Measurements from ENCODE around the gene METTL6. TPM values are rescaled to one million over a fixed set of nuclear protein-coding genes. Genes with fewer than 3 reads are reported as not detected.
"Not testable (repeated sequence)": the region's sequence is repeated elsewhere in the genome, so short reads cannot be mapped to it uniquely, and the experiment has no call there.

Gene METTL6
- polyA plus RNA-seq, 2 donors = 5.6 to 8.9 TPM

DNA sequence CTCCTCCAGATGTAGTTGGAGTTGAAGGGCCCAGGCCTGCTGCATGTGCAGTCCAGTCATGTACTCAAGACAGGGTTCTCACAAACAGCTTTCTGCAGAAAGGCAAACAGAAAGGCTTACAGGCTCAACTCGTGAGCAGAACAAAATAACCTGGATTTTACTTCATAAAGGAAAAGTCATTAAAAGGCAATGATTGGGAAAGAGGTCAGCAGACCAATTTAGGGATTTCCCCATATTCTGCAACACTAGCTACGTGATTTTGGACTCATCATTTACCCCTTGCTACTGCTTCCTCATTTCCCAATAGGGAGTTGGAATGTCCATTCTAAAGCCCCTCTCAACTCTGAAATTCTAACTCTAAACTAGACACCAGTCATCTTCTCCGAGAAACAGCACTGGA is 18.1 kb downstream of the METTL6 start:
- Histone ChIP-seq H3K4me3 (ENCODE audit: low read depth in 1 of 2, low read length in 2 of 2) (no peak overlapping the region), H3K4me1 (ENCODE audit: control insufficient read depth in 2 of 2, insufficient read depth in 2 of 2, low read length in 1 of 2) (no peaks in the 10 kb centered on the region), H3K27ac (ENCODE audit: low read depth in 2 of 2, low read length in 1 of 2) (no peak overlapping the region), H3K36me3 (ENCODE audit: control insufficient read depth in 2 of 2, insufficient read depth in 2 of 2, low read length in 1 of 2) (peaks cover 0 to 6% of the 10 kb centered on the region in 2 donors), H3K9me3 (ENCODE audit: control insufficient read depth in 2 of 2, insufficient read depth in 1 of 2, low read depth in 1 of 2, low read length in 1 of 2) (no peaks in the 10 kb centered on the region), H3K27me3 (ENCODE audit: control insufficient read depth in 1 of 2, insufficient read depth in 2 of 2, low read length in 2 of 2) (no peaks in the 10 kb centered on the region)
- 63 to 72% methylated on average over 3 of the region's 3 CpGs for WGBS, 2 donors

DNA sequence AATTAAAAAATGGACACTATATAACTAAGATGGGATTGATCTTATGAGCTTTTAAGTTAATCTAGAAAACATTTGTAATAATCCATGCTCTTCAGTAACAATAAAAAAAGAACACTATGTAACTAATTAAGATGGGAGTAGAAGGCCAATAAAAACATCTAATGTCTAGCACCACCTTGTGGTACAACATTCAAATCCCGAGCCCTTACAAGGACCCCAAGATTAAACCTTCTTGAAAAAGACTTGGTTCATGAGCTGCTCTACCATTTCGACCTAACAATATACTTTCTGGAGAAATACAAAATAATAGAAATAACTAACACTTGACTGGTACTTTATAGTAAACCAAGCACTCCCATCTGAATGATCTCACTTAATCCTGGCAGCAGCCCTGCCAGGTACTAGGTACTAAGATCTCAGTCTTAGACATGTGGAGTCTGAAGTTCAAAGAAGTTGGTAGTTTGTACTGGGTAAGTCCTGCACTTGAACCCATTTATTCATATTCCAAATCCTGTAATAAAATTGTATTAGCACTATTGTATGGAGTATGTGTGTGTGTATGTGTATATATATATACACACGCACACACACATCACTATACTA is 21.8 kb downstream of the METTL6 start:
- Histone ChIP-seq H3K4me3 (ENCODE audit: low read depth in 1 of 2, low read length in 2 of 2) (no peak overlapping the region), H3K36me3 (ENCODE audit: control insufficient read depth in 2 of 2, insufficient read depth in 2 of 2, low read length in 1 of 2) (no peaks in the 10 kb centered on the region), H3K9me3 (ENCODE audit: control insufficient read depth in 2 of 2, insufficient read depth in 1 of 2, low read depth in 1 of 2, low read length in 1 of 2) (no peaks in the 10 kb centered on the region), H3K4me1 (ENCODE audit: control insufficient read depth in 2 of 2, insufficient read depth in 2 of 2, low read length in 1 of 2) (no peaks in the 10 kb centered on the region), H3K27ac (ENCODE audit: low read depth in 2 of 2, low read length in 1 of 2) (no peak overlapping the region), H3K27me3 (ENCODE audit: control insufficient read depth in 1 of 2, insufficient read depth in 2 of 2, low read length in 2 of 2) (no peaks in the 10 kb centered on the region)
- WGBS, 2 donors = 35 to 39% methylated on average over 3 of the region's 3 CpGs

DNA sequence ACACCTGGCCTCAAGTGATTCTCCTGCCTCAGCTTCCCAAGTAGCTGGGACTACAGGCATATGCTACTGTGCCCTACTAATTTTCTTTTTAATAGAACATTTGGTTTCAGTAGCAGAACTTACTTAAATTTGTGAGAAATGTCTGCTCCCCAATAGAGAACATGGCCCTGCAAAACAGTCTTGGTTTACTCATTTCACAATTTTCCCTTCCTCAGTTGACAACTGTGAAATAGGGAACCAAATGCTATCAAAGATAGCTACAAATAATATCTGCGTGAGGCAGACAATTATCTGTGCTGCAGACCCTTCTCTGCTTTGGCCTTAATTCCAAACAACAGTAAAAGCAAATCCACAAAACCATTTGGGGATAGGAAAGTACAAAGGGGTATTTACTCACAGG is 22.6 kb downstream of the METTL6 start:
- Histone ChIP-seq H3K36me3 (ENCODE audit: control insufficient read depth in 2 of 2, insufficient read depth in 2 of 2, low read length in 1 of 2) (no peaks in the 10 kb centered on the region), H3K9me3 (ENCODE audit: control insufficient read depth in 2 of 2, insufficient read depth in 1 of 2, low read depth in 1 of 2, low read length in 1 of 2) (no peaks in the 10 kb centered on the region), H3K27ac (ENCODE audit: low read depth in 2 of 2, low read length in 1 of 2) (no peak overlapping the region), H3K4me3 (ENCODE audit: low read depth in 1 of 2, low read length in 2 of 2) (no peak overlapping the region), H3K4me1 (ENCODE audit: control insufficient read depth in 2 of 2, insufficient read depth in 2 of 2, low read length in 1 of 2) (no peaks in the 10 kb centered on the region), H3K27me3 (ENCODE audit: control insufficient read depth in 1 of 2, insufficient read depth in 2 of 2, low read length in 2 of 2) (no peaks in the 10 kb centered on the region)
- 86 to 90% methylated on average over 1 of the region's 1 CpG for WGBS, 2 donors

DNA sequence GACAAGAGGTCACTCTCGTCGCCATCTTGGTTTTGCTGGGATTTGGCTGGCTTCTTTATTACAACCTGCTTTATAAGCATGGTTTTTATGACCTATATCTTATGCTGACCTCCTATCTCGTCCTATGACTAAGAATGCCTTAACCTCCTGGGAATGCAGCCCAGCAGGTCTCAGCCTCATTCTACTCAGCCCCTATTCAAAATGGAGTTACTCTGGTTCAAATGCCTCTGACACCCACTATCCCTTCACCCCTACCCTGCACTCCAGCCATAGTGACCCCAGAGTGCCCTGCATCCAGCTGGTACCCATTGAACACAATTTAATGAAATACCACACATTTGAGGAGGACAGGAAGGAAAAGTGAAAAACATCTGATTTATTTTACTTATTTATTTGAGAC is 23.4 kb downstream of the METTL6 start:
- Histone ChIP-seq H3K27ac (ENCODE audit: low read depth in 2 of 2, low read length in 1 of 2) (no peak overlapping the region), H3K27me3 (ENCODE audit: control insufficient read depth in 1 of 2, insufficient read depth in 2 of 2, low read length in 2 of 2) (no peaks in the 10 kb centered on the region), H3K9me3 (ENCODE audit: control insufficient read depth in 2 of 2, insufficient read depth in 1 of 2, low read depth in 1 of 2, low read length in 1 of 2) (no peaks in the 10 kb centered on the region), H3K4me1 (ENCODE audit: control insufficient read depth in 2 of 2, insufficient read depth in 2 of 2, low read length in 1 of 2) (no peaks in the 10 kb centered on the region), H3K36me3 (ENCODE audit: control insufficient read depth in 2 of 2, insufficient read depth in 2 of 2, low read length in 1 of 2) (no peaks in the 10 kb centered on the region), H3K4me3 (ENCODE audit: low read depth in 1 of 2, low read length in 2 of 2) (no peak overlapping the region)
- WGBS, 2 donors = 83 to 89% methylated on average over 3 of the region's 3 CpGs

DNA sequence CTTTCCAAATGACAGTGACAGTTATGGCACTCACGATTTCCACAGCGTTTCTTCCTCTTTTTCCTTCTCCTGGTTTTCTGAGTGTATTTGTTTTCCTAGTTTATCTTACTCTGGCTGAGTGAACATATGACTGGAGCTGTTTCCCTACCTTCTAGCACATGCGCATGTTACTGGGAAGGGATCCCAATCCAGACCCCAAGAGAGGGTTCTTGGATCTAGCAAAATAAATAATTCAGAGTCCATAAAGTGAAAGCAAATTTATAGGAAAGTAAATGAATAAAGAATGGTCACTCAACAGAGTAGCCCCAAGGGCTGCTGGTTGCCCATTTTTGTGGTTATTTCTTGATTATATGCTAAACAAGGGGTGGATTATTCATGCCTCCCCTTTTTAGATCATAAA is 23.8 kb downstream of the METTL6 start:
- Histone ChIP-seq H3K36me3 (ENCODE audit: control insufficient read depth in 2 of 2, insufficient read depth in 2 of 2, low read length in 1 of 2) (no peaks in the 10 kb centered on the region), H3K27ac (ENCODE audit: low read depth in 2 of 2, low read length in 1 of 2) (no peak overlapping the region), H3K9me3 (ENCODE audit: control insufficient read depth in 2 of 2, insufficient read depth in 1 of 2, low read depth in 1 of 2, low read length in 1 of 2) (no peaks in the 10 kb centered on the region), H3K27me3 (ENCODE audit: control insufficient read depth in 1 of 2, insufficient read depth in 2 of 2, low read length in 2 of 2) (no peaks in the 10 kb centered on the region), H3K4me3 (ENCODE audit: low read depth in 1 of 2, low read length in 2 of 2) (no peak overlapping the region), H3K4me1 (ENCODE audit: control insufficient read depth in 2 of 2, insufficient read depth in 2 of 2, low read length in 1 of 2) (no peaks in the 10 kb centered on the region)
- 69 to 78% methylated on average over 3 of the region's 3 CpGs for WGBS, 2 donors

DNA sequence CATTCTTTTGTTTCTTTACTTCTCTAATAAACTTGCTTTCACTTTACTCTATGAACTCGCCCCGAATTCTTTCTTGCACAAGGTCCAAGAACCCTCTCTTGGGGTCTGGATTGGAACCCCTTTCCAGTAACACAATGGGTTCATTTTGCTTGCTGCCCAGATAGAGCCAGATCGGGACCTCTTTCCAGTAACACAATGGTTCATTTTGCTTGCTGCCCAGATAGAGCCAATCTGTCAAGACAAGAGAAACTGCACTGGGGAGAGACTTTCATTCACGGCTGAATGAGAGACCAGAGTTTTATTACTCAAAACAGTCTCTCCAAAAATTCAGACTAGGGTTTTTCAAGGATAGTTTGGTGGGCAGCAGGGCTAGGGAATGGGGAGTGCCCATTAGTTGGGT is 25.4 kb downstream of the METTL6 start:
- Histone ChIP-seq H3K27ac (ENCODE audit: low read depth in 2 of 2, low read length in 1 of 2) (no peak overlapping the region), H3K9me3 (ENCODE audit: control insufficient read depth in 2 of 2, insufficient read depth in 1 of 2, low read depth in 1 of 2, low read length in 1 of 2) (peaks cover 0 to 3% of the 10 kb centered on the region in 2 donors), H3K36me3 (ENCODE audit: control insufficient read depth in 2 of 2, insufficient read depth in 2 of 2, low read length in 1 of 2) (no peaks in the 10 kb centered on the region), H3K4me1 (ENCODE audit: control insufficient read depth in 2 of 2, insufficient read depth in 2 of 2, low read length in 1 of 2) (no peaks in the 10 kb centered on the region), H3K4me3 (ENCODE audit: low read depth in 1 of 2, low read length in 2 of 2) (no peak overlapping the region), H3K27me3 (ENCODE audit: control insufficient read depth in 1 of 2, insufficient read depth in 2 of 2, low read length in 2 of 2) (no peaks in the 10 kb centered on the region)
- WGBS, 2 donors = 85 to 87% methylated on average over 4 of the region's 4 CpGs

DNA sequence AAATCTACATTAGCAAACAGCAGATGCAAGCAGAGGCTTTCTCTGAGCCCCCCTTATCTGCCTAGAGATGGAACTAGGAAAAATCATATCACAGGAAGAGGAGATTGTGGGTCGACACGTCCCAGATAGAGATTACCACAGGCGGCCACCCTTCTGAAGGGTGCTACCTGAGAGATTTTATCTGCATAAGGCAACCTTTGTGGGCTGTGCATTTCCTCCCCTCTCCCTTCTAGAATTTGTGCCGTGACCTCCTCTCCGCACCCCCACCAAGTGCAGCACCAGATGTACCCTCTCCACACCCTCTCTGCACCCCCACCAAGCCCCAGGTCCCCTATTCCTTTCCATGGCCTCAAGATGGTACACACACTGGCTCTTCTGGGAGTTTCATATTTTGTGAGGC is 27.4 kb downstream of the METTL6 start:
- H3K9me3 ChIP-seq (ENCODE audit: control insufficient read depth in 2 of 2, insufficient read depth in 1 of 2, low read depth in 1 of 2, low read length in 1 of 2) = peaks cover 0 to 3% of the 10 kb centered on the region in 2 donors
- 69 to 77% methylated on average over 5 of the region's 5 CpGs for WGBS, 2 donors
- no peaks in the 10 kb centered on the region for H3K27me3 ChIP-seq (ENCODE audit: control insufficient read depth in 1 of 2, insufficient read depth in 2 of 2, low read length in 2 of 2)
- H3K4me1 ChIP-seq (ENCODE audit: control insufficient read depth in 2 of 2, insufficient read depth in 2 of 2, low read length in 1 of 2) = no peaks in the 10 kb centered on the region
- no peak overlapping the region for H3K27ac ChIP-seq (ENCODE audit: low read depth in 2 of 2, low read length in 1 of 2)
- H3K4me3 ChIP-seq (ENCODE audit: low read depth in 1 of 2, low read length in 2 of 2) = no peak overlapping the region
- no peaks in the 10 kb centered on the region for H3K36me3 ChIP-seq (ENCODE audit: control insufficient read depth in 2 of 2, insufficient read depth in 2 of 2, low read length in 1 of 2)

DNA sequence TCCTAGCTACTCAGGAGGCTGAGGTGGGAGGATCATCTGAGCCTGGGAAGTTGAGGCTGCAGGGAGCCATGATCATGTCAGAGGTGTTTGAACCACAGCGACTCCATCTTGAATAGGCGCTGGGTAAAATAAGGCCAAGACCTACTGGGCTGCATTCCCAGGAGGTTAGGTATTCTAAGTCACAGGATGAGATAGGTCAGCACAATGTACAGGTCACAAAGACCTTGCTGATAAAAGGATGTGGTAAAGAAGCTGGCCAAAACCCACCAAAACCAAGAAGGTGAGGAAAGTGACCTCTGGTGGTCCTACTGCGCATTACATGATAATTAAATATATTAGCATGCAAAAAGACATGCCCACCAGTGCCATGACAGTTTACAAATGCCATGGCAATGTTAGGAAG is 28.6 kb downstream of the METTL6 start:
- not testable (repeated sequence) for H3K27ac ChIP-seq (ENCODE audit: low read depth in 2 of 2, low read length in 1 of 2)

DNA sequence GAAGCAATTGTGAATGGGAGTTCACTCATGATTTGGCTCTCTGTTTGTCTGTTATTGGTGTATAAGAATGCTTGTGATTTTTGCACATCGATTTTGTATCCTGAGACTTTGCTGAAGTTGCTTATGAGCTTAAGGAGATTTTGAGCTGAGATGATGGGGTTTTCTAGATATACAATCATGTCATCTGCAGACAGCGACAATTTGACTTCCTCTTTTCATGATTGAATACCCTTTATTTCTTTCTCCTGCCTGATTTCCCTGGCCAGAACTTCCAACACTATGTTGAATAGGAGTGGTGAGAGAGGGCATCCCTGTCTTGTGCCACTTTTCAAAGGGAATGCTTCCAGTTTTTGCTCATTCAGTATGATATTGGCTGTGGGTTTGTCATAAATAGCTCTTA is 34.1 kb downstream of the METTL6 start:
- H3K27me3 ChIP-seq (ENCODE audit: control insufficient read depth in 1 of 2, insufficient read depth in 2 of 2, low read length in 2 of 2); H3K4me1 ChIP-seq (ENCODE audit: control insufficient read depth in 2 of 2, insufficient read depth in 2 of 2, low read length in 1 of 2); H3K27ac ChIP-seq (ENCODE audit: low read depth in 2 of 2, low read length in 1 of 2); H3K4me3 ChIP-seq (ENCODE audit: low read depth in 1 of 2, low read length in 2 of 2); H3K36me3 ChIP-seq (ENCODE audit: control insufficient read depth in 2 of 2, insufficient read depth in 2 of 2, low read length in 1 of 2); H3K9me3 ChIP-seq (ENCODE audit: control insufficient read depth in 2 of 2, insufficient read depth in 1 of 2, low read depth in 1 of 2, low read length in 1 of 2): not testable (repeated sequence)
- WGBS, 2 donors = 82 to 91% methylated on average over 2 of the region's 2 CpGs

More for the DNA sequence above, 28.6 kb downstream of the METTL6 start:
- not testable (repeated sequence) for H3K4me3 ChIP-seq (ENCODE audit: low read depth in 1 of 2, low read length in 2 of 2); H3K9me3 ChIP-seq (ENCODE audit: control insufficient read depth in 2 of 2, insufficient read depth in 1 of 2, low read depth in 1 of 2, low read length in 1 of 2); H3K36me3 ChIP-seq (ENCODE audit: control insufficient read depth in 2 of 2, insufficient read depth in 2 of 2, low read length in 1 of 2); H3K4me1 ChIP-seq (ENCODE audit: control insufficient read depth in 2 of 2, insufficient read depth in 2 of 2, low read length in 1 of 2); H3K27me3 ChIP-seq (ENCODE audit: control insufficient read depth in 1 of 2, insufficient read depth in 2 of 2, low read length in 2 of 2)
- WGBS, 2 donors = 91 to 98% methylated on average over 3 of the region's 3 CpGs

DNA sequence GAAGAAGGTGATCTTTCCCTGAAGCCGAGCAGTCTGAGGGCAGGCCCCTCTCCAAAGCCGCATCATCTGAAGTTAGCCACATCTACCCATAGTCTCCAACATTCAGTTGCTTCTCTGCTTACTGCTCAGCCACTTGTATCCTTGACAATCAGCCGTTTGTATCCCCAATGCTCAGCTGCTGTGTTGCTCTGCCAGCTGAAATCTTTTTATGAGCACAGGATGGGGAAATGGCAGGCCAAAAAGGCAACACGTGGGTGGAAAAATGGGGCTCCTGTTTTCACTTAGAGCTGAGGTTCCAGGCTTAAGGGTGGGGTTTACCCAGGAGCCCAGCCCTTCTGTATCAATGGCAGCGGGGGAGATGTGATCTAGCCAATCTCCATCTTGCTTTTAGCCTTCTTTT is 36.3 kb downstream of the METTL6 start:
- no peak overlapping the region for H3K27ac ChIP-seq (ENCODE audit: low read depth in 2 of 2, low read length in 1 of 2)
- H3K36me3 ChIP-seq (ENCODE audit: control insufficient read depth in 2 of 2, insufficient read depth in 2 of 2, low read length in 1 of 2) = no peaks in the 10 kb centered on the region
- no peaks in the 10 kb centered on the region for H3K27me3 ChIP-seq (ENCODE audit: control insufficient read depth in 1 of 2, insufficient read depth in 2 of 2, low read length in 2 of 2)
- H3K9me3 ChIP-seq (ENCODE audit: control insufficient read depth in 2 of 2, insufficient read depth in 1 of 2, low read depth in 1 of 2, low read length in 1 of 2) = peaks cover 0 to 3% of the 10 kb centered on the region in 2 donors
- no peak overlapping the region for H3K4me3 ChIP-seq (ENCODE audit: low read depth in 1 of 2, low read length in 2 of 2)
- WGBS, 2 donors = 80 to 82% methylated on average over 5 of the region's 5 CpGs
- H3K4me1 ChIP-seq (ENCODE audit: control insufficient read depth in 2 of 2, insufficient read depth in 2 of 2, low read length in 1 of 2) = no peaks in the 10 kb centered on the region

Data from esophagus (tissue), 2 donors.